ENCODE measurements around the gene ADAM12.

DNA sequence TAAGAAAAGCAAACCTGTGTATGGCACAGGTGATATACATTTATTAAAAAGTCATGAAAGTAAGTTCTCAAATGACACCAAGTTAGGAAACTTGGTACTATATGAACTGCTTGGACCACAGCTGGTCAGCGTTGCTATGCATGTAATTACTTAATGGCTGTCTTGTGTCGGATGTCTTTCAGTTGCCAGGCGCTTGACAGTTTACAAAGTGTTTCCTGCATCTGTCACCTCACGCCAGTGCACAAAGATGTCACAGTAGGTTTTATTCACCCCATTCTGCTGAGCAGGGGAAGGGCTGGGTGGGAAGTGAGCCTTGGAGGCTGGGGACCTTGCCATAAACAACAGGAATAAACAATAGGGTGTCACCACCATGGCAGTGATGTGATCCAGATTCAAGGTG, 35.8 kb downstream of the ADAM12 start:
- TF ChIP-seq GABPA (IDR thresholded peaks at IDR 0.05 in 1 of 2, conservative IDR thresholded peaks at IDR 0.05 in 1 of 2) (no peak), HNF4A (conservative IDR thresholded peaks at IDR 0.05) (no peak), RAD21 (IDR thresholded peaks at IDR 0.05) (no peak), TAF1 (conservative IDR thresholded peaks at IDR 0.05) (no peak), REST (IDR thresholded peaks at IDR 0.05) (no peak), MAX (IDR thresholded peaks at IDR 0.05) (no peak), SP1 (IDR thresholded peaks at IDR 0.05) (no peak), FOXA1 (IDR thresholded peaks at IDR 0.05) (no peak)
- TF ChIP-seq, protein P1, sequence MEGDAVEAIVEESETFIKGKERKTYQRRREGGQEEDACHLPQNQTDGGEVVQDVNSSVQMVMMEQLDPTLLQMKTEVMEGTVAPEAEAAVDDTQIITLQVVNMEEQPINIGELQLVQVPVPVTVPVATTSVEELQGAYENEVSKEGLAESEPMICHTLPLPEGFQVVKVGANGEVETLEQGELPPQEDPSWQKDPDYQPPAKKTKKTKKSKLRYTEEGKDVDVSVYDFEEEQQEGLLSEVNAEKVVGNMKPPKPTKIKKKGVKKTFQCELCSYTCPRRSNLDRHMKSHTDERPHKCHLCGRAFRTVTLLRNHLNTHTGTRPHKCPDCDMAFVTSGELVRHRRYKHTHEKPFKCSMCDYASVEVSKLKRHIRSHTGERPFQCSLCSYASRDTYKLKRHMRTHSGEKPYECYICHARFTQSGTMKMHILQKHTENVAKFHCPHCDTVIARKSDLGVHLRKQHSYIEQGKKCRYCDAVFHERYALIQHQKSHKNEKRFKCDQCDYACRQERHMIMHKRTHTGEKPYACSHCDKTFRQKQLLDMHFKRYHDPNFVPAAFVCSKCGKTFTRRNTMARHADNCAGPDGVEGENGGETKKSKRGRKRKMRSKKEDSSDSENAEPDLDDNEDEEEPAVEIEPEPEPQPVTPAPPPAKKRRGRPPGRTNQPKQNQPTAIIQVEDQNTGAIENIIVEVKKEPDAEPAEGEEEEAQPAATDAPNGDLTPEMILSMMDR (IDR thresholded peaks at IDR 0.05; ENCODE audit: low read depth, low read length, missing input control), result no peak

All from liver (tissue), 3 donors.